Measurements from ENCODE around the gene TBC1D22B.

The TBC1D22B gene

GRCh38 chr6:37243131-37243815, 14.3 kb upstream of the TBC1D22B start:
- in situ Hi-C loops (cut with HindIII; ENCODE audit: low pct_unique_long_range_greater_than_20kb, low sequenced_read_pairs), result no loop called here
- no peak for TF ChIP-seq JUND (IDR thresholded peaks at IDR 0.05; ENCODE audit: low read depth)
- DNase-seq (ENCODE audit: low read depth in 1 of 2, low spot score in 1 of 2), result no peak

- in situ Hi-C loops (cut with HindIII; ENCODE audit: low pct_unique_long_range_greater_than_20kb, low sequenced_read_pairs), result no loop called here
- DNase-seq (ENCODE audit: low read depth in 1 of 2, low spot score in 1 of 2), result no peak
- no peak for TF ChIP-seq JUND (IDR thresholded peaks at IDR 0.05; ENCODE audit: low read depth)
These were observed 13.7 kb upstream of the TBC1D22B start for GRCh38 chr6:37243816-37244370.

- DNase-seq (ENCODE audit: low read depth in 1 of 2, low spot score in 1 of 2), result peak in 1 of 2 experiments; percentile 97
- in situ Hi-C loops (cut with HindIII; ENCODE audit: low pct_unique_long_range_greater_than_20kb, low sequenced_read_pairs), result no loop called here
- no peak for TF ChIP-seq JUND (IDR thresholded peaks at IDR 0.05; ENCODE audit: low read depth)
These were observed 12.9 kb upstream of the TBC1D22B start for GRCh38 chr6:37244430-37245310.

GRCh38 chr6:37251211-37251780, 6.3 kb upstream of the TBC1D22B start:
- in situ Hi-C loops (cut with HindIII; ENCODE audit: low pct_unique_long_range_greater_than_20kb, low sequenced_read_pairs), result no loop called here
- DNase-seq (ENCODE audit: low read depth in 1 of 2, low spot score in 1 of 2), result no peak
- TF ChIP-seq JUND (IDR thresholded peaks at IDR 0.05; ENCODE audit: low read depth), result no peak

- no peak for DNase-seq (ENCODE audit: low read depth in 1 of 2, low spot score in 1 of 2)
- TF ChIP-seq JUND (IDR thresholded peaks at IDR 0.05; ENCODE audit: low read depth), result no peak
These were observed 4.0 kb upstream of the TBC1D22B start for GRCh38 chr6:37253486-37254007.

GRCh38 chr6:37254881-37255280, 2.7 kb upstream of the TBC1D22B start:
- in situ Hi-C loops (cut with HindIII; ENCODE audit: low pct_unique_long_range_greater_than_20kb, low sequenced_read_pairs), result no loop called here
- no peak for DNase-seq (ENCODE audit: low read depth in 1 of 2, low spot score in 1 of 2)
- TF ChIP-seq JUND (IDR thresholded peaks at IDR 0.05; ENCODE audit: low read depth), result no peak

More at GRCh38 chr6:37253486-37254007, 4.0 kb upstream of the TBC1D22B start:
- in situ Hi-C loops (cut with HindIII; ENCODE audit: low pct_unique_long_range_greater_than_20kb, low sequenced_read_pairs), result no loop called here

- no peak for DNase-seq (ENCODE audit: low read depth in 1 of 2, low spot score in 1 of 2)
- TF ChIP-seq JUND (IDR thresholded peaks at IDR 0.05; ENCODE audit: low read depth), result no peak
- in situ Hi-C loops (cut with HindIII; ENCODE audit: low pct_unique_long_range_greater_than_20kb, low sequenced_read_pairs), result no loop called here
These were observed 766 bp upstream of the TBC1D22B start for GRCh38 chr6:37256692-37257319.

- in situ Hi-C loops (cut with HindIII; ENCODE audit: low pct_unique_long_range_greater_than_20kb, low sequenced_read_pairs), result no loop called here
- no peak for TF ChIP-seq JUND (IDR thresholded peaks at IDR 0.05; ENCODE audit: low read depth)
- DNase-seq (ENCODE audit: low read depth in 1 of 2, low spot score in 1 of 2), result no peak
These were observed 295 bp upstream of the TBC1D22B start for GRCh38 chr6:37257320-37257633.

- in situ Hi-C loops (cut with HindIII; ENCODE audit: low pct_unique_long_range_greater_than_20kb, low sequenced_read_pairs), result no loop called here
- DNase-seq (ENCODE audit: low read depth in 1 of 2, low spot score in 1 of 2), result no peak
- no peak for TF ChIP-seq JUND (IDR thresholded peaks at IDR 0.05; ENCODE audit: low read depth)
These were observed 983 bp downstream of the TBC1D22B start for GRCh38 chr6:37258405-37259105.

- in situ Hi-C loops (cut with HindIII; ENCODE audit: low pct_unique_long_range_greater_than_20kb, low sequenced_read_pairs), result no loop called here
- no peak for TF ChIP-seq JUND (IDR thresholded peaks at IDR 0.05; ENCODE audit: low read depth)
- DNase-seq (ENCODE audit: low read depth in 1 of 2, low spot score in 1 of 2), result no peak
These were observed 1.6 kb downstream of the TBC1D22B start for GRCh38 chr6:37259191-37259590.

GRCh38 chr6:37260040-37260439, 2.5 kb downstream of the TBC1D22B start:
- no peak for DNase-seq (ENCODE audit: low read depth in 1 of 2, low spot score in 1 of 2)
- in situ Hi-C loops (cut with HindIII; ENCODE audit: low pct_unique_long_range_greater_than_20kb, low sequenced_read_pairs), result no loop called here
- TF ChIP-seq JUND (IDR thresholded peaks at IDR 0.05; ENCODE audit: low read depth), result no peak

- no peak for DNase-seq (ENCODE audit: low read depth in 1 of 2, low spot score in 1 of 2)
- in situ Hi-C loops (cut with HindIII; ENCODE audit: low pct_unique_long_range_greater_than_20kb, low sequenced_read_pairs), result no loop called here
- TF ChIP-seq JUND (IDR thresholded peaks at IDR 0.05; ENCODE audit: low read depth), result no peak
These were observed 2.9 kb downstream of the TBC1D22B start for GRCh38 chr6:37260444-37260843.

Measured in T47D (cell line).